Stimulated activated CD8-positive, alpha-beta memory T cell treated with anti-CD3 and anti-CD28 coated beads, Interleukin-7, amount 100 ng/mL, for 24 hours (primary cell): ENCODE results near the gene NUCB1.

Source experiments
- DNase-seq: peaks from one replicate; pipeline ENCODE4 v3.0.0-alpha.2; 2020; ENCODE audit warnings: low read depth

The NUCB1 gene

DNA sequence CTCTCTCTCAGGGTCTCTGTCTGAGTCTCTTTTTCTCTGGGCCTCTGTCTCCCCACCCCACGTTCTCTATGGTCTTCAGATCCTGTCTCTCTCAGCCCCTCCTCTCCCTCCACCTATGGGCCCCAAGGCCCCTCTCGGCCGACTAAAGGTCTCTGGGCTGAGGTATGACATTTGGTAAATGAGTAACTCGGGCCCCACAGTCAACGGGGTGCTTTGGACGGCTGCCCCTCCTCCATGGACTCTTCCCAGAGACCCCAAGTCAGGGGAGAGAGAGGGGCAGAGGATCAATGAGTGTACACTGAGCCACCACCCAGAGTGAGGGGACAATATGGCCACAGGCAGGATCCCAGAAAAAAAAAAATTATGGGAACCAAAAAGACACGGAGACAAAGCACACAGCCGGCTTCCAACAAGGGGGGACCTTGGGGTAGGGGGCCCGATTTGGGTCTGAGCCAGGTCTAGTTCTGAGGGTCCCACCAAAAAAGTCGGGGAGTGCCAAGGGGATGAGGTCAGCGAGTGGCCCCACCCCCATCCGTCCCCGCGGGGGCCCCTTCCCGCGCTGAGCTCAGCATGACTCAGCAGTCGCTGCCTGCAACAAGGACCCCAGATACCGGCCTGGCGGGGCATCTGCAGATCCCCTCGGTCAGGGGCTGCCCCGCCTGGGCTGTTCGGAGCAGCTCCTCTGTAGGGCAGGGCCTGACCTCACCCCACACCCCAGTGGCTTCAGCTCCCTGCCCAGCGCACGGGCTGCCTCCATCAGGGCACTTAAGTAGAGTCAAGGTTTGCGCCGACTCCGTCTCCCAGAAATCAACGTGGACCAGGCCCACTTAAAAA lies 63.5 kb downstream of the NUCB1 start:
- peak; percentile 59 for DNase-seq

DNA sequence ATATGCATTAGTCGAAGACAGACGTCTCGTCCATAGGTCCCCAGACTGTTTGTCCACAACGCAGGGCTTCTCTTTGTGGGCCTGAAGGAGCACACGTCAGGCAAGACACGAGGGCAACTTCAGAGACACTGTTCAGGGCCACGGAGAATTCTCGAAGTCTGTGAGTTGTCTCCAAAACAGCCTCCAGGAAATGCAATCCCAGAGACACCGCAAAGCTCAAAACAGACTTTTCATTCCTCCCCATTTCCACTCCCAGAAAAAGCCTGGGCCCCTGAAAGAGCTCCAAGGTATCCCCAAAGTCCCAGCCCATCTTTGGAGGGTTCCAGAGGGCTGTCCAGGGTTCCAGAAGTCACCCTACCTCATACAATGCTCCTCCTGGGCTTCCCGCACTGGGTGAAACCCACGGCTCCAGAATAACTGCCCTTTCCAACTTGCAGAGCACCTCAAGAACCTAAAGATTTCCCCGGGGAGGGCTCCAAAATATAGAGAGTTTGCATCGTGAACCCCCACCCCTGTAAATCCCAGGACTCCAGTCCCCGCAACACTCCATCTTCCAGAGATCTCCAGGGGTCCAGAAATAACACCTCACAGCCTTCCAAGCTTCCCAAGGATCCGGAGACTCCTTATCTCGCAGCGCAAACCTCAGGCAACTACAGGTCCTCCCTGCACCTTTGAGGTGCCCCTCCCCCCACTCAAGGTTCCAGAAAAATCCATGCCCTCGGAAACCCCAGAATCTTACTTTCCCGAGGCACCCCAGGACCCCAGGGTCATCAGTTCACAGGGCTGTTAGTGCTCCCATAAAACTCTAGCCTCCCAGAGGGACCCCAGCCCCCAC lies 64.3 kb downstream of the NUCB1 start:
- no peak for DNase-seq

DNA sequence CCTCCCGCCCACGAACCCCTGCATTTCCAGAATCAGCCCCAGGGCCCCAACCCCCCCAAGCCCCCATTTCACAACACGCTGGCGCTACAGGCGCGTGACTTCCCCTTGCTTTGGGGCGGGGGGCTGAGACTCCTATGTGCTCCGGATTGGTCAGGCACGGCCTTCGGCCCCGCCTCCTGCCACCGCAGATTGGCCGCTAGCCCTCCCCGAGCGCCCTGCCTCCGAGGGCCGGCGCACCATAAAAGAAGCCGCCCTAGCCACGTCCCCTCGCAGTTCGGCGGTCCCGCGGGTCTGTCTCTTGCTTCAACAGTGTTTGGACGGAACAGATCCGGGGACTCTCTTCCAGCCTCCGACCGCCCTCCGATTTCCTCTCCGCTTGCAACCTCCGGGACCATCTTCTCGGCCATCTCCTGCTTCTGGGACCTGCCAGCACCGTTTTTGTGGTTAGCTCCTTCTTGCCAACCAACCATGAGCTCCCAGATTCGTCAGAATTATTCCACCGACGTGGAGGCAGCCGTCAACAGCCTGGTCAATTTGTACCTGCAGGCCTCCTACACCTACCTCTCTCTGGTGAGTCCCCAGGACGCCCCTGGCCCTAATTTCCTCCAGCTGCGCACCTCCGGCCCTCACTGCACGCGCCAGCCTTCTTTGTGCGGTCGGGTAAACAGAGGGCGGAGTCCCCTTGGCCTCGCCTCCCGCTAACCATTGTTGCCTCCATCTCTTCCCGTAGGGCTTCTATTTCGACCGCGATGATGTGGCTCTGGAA lies 65.1 kb downstream of the NUCB1 start, which contains the start of gene FTL:
TSS of gene FTL (plus strand) at position 270 of the 766 bp plus-strand sequence. CDS start at position 469, 199 bp downstream.
- DNase-seq, result peak; percentile 80

- peak; percentile 76 for DNase-seq
Observed at GRCh38 chr19:48965806-48966540, 65.9 kb downstream of the NUCB1 start.

DNA sequence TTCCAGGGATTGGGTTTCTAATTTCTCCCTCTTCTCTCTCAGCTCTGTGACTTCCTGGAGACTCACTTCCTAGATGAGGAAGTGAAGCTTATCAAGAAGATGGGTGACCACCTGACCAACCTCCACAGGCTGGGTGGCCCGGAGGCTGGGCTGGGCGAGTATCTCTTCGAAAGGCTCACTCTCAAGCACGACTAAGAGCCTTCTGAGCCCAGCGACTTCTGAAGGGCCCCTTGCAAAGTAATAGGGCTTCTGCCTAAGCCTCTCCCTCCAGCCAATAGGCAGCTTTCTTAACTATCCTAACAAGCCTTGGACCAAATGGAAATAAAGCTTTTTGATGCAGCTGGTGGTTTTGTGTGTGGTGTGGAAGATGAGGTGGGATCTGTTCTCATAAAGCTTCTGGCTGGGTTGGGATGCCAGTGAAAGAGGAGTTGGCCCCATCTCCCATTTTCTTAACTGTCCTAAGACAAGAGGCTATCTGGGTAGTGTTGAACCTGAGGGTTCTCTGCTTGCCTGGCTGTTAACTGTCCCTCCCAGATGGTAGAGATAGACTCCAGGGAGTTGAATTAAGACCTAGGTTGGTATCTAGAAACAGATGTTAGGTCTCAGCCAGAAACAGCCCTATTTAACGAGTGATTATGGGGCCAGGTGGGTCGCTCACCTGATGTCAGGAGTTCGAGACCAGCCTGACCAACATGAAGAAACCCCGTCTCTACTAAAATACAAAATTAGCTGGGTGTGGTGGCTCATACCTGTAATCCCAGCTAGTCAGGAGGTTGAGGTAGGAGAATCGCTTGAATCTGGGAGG lies 66.6 kb downstream of the NUCB1 start:
- no peak for DNase-seq

DNA sequence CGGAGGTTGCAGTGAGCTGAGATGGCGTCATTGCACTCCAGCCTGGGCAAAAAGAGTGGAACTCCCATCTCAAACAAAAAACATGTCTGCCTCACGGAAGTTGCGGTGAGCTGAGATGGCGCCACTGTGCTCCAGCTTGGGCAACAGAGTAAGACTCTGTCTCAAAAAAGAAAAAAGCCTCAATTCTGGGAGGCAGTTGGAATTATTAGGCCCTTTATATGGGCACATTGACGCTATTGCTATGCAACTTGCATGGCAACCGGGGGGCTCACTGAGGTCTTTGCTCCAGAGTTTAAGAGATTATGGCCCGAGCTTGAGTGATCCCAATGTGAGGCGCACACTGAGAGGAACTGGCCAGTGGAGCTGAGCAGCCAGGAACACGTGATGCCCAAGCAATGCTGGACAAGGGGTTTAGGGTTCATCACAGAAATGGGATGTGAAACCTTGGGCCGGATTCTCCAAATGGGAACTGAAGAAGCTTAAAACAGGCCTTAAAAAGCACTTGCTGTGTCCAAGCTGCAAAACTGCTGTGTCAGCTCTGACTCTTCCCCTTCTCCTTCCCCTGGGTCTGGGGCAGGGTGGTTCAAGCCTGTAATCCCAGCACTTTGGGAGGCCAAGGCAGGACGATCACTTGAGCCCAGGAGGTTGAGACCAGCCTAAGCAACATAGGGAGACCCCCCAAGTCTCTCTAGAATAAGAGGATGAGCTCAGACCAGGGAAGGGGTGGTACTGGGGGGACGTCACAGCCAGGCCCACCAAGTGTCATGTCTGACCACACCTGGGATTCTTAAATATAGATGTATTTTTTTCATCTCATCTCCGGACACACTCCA lies 67.5 kb downstream of the NUCB1 start:
- no peak for DNase-seq

DNA sequence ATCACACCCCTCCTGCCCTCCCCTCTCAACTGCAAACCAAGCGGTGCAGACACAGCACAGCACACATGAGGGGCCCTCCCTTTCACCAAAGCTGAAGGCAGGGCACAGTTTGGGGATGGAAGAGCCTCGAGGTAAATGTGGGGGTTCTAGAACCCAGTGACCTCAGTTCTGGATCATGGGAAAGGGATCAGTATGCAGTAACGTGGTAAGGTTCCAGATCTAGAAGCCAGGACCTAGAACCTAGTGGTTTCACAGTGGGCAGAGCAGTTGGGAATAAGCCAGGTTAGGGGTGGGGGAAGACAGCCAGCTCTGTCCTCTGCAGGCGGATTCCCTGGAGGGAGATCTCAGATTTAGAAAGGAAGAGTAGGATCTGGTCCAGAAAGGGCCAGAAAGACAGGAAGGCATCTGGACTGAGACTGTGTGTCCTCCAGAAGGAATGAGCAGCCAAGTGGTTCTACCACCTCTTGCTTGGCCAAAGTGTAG lies 68.1 kb downstream of the NUCB1 start:
- no peak for DNase-seq

GRCh38 chr19:48968813-48969218 lies 68.7 kb downstream of the NUCB1 start:
- DNase-seq, result no peak

DNA sequence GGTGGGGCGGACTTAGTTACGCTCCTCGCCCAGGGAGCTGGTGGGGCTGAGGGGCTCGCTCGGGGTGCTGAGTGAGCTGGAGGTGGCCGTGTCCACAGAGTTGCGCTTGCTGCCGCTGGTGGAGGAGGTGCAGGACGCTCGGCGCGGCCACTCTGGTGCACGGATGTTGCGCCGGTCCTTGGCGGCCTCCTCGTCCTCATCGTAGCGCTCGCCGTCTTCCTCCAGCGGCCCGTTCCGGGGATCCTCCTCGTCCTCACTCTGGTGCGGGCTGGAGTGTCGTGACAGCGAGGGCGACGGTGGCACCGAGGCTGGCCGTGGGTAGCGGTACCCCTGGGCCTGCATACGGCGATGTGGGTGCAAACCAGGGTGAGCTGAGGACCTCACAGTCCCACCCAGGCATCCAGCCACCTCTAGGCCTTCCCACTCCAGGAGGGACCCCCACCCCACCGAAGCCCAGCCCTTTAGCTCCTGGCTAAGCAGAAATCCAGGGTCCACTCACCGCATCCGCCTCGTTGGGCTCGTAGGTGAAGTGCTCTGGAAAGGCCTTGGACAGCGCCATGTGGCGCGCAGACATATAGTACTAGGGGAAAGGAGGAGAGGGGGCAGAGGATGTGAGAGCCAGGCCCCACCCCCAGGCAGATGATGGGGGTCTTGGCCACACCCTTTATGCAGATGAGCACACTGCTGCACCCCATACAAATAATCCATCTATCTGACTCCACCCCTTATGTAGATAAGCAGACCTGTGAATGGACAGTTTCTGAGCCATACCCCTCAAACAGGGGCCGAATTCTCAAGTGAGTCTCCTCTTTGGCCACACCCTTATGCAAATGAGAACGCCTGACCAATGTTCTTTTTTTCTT lies 69.4 kb downstream of the NUCB1 start:
- DNase-seq, result no peak

DNA sequence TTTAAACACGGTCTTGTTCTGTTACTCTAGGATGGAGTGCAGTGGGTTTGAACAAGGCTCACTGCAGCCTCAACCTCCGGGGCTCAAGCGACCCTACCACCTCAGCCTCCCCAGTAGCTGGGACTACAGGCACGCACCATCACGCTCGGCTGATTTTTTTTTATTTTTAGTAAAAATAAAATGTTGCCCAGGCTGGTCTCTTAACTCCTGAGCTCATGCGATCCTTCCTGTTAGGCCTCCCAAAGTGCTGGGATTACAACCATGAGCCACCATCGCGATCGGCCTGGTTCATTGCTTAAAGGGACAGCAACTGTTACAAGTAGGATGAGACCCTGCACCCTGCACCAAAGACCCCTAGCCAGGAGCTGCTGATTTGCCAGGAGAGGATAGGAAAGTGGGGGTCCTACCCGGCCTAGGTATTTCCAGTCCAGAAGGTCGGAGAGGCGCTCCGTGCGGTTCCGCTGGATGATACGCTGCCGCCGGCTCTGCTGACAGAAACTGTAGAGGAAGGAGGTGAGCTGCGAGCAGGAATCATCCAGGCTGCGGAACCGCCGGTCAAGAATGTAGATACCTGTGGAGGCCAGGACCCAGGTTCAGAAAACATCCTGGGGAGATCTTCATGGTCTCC lies 70.1 kb downstream of the NUCB1 start:
- no peak for DNase-seq

DNA sequence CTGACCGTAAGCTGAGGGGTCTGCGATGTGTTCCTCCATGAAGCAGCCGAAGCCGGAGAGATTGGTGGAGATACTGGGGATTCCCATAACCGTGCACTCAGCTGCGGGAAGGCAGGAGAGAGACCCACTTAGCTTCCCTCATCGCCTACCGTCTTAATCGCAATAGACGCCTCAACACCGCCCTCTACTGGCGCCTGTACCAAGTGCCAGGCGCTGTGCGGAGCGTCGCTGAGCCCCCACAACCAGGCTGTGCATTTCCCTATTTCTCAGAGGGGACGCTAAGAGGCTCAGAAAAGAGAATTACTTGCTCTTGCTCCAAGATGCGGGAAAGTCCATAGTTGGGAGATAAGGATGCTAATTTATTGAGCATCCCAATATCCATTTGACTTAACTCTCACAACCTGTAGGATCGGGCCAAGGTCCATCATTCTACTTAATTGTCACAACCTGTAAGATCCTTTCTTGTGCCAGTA lies 70.8 kb downstream of the NUCB1 start:
- DNase-seq, result peak; percentile 79
